NOMO-1 (cell line): ENCODE data around the gene CLSTN2.
"Not testable (repeated sequence)": the region's sequence is repeated elsewhere in the genome, so short reads cannot be mapped to it uniquely, and the experiment has no call there.

ENCODE experiments used
- DNase-seq, 2 experiments: peaks; one replicate each; lab custom pipeline; 2025; ENCODE audit not compliant: unreplicated experiment in 2 of 2; lab: John Stamatoyannopoulos, UW

Gene CLSTN2

GRCh38 chr3:140395134-140396075 is 460.4 kb downstream of the CLSTN2 start:
- no peak for DNase-seq

- no peak for DNase-seq
Observed at GRCh38 chr3:140396110-140396509, 461.1 kb downstream of the CLSTN2 start.

- no peak for DNase-seq
Observed at GRCh38 chr3:140397847-140398246, 462.9 kb downstream of the CLSTN2 start.

GRCh38 chr3:140398387-140398786 is 463.4 kb downstream of the CLSTN2 start:
- no peak for DNase-seq

GRCh38 chr3:140399871-140400270 is 464.9 kb downstream of the CLSTN2 start:
- peak; percentile 80 to 96 for DNase-seq

- DNase-seq = peak; percentile 33 to 58
Observed at GRCh38 chr3:140403079-140403478, 468.1 kb downstream of the CLSTN2 start.

- no peak for DNase-seq
Observed at GRCh38 chr3:140403608-140404007, 468.6 kb downstream of the CLSTN2 start.

GRCh38 chr3:140406655-140407054 is 471.7 kb downstream of the CLSTN2 start:
- DNase-seq = no peak

- no peak for DNase-seq
Observed at GRCh38 chr3:140408252-140408651, 473.3 kb downstream of the CLSTN2 start.

GRCh38 chr3:140416666-140417065 is 481.7 kb downstream of the CLSTN2 start:
- no peak for DNase-seq

GRCh38 chr3:140420621-140421357 is 485.8 kb downstream of the CLSTN2 start:
- no peak for DNase-seq

GRCh38 chr3:140421884-140422283 is 486.9 kb downstream of the CLSTN2 start:
- no peak for DNase-seq

- no peak for DNase-seq
Observed at GRCh38 chr3:140423146-140423545, 488.2 kb downstream of the CLSTN2 start.

- DNase-seq = not testable (repeated sequence)
Observed at GRCh38 chr3:140423574-140423973, 488.6 kb downstream of the CLSTN2 start.

GRCh38 chr3:140424211-140424610 is 489.2 kb downstream of the CLSTN2 start:
- DNase-seq = no peak

- no peak for DNase-seq
Observed at GRCh38 chr3:140424726-140425125, 489.7 kb downstream of the CLSTN2 start.

- no peak for DNase-seq
Observed at GRCh38 chr3:140427786-140428185, 492.8 kb downstream of the CLSTN2 start.

- DNase-seq = no peak
Observed at GRCh38 chr3:140428380-140428779, 493.4 kb downstream of the CLSTN2 start.

GRCh38 chr3:140429791-140430190 is 494.8 kb downstream of the CLSTN2 start:
- no peak for DNase-seq

- no peak for DNase-seq
Observed at GRCh38 chr3:140430494-140430893, 495.5 kb downstream of the CLSTN2 start.

GRCh38 chr3:140432229-140432669 is 497.3 kb downstream of the CLSTN2 start:
- DNase-seq = no peak

GRCh38 chr3:140433431-140433830 is 498.4 kb downstream of the CLSTN2 start:
- DNase-seq = no peak
